ENCODE results near the gene PAK5.

- TF ChIP-seq EZH2 (IDR thresholded peaks at IDR 0.05; ENCODE audit: borderline replicate concordance, insufficient read depth, low read depth, low read length, poor library complexity, severe bottlenecking) (no peak), CTCF (IDR thresholded peaks at IDR 0.05) (no peak)
Measured at GRCh38 chr20:9769954-9770353, 68.9 kb downstream of the PAK5 start.

Measured in B cell (primary cell).